Ovary (tissue), 3 donors: Measurements from ENCODE around the gene PIWIL4.
"Not testable (repeated sequence)": the region's sequence is repeated elsewhere in the genome, so short reads cannot be mapped to it uniquely, and the experiment has no call there.

Experiments
- CTCF ChIP-seq, 3 donors: fragments of 450-650 bp in 2 of 3; fragments of 200-600 bp in 1 of 3; IDR thresholded peaks; one replicate each; pipeline versions ENCODE4 v1.5.1 to v1.8.0; 2016 to 2022; ENCODE audit warnings: antibody characterized with exemption in 3 of 3, mild to moderate bottlenecking in 1 of 3
- EP300 ChIP-seq: sonication (generic); formaldehyde crosslinking; IDR thresholded peaks from one replicate; pipeline ENCODE4 v1.6.1; 2017; ENCODE audit warnings: antibody characterized with exemption
- POLR2A ChIP-seq: fragments of 450-650 bp; IDR thresholded peaks from one replicate; pipeline ENCODE4 v1.6.1; 2017; ENCODE audit warnings: antibody characterized with exemption, mild to moderate bottlenecking, moderate library complexity
- donor health status: DM: no; HTN: no; CAD: no.

GRCh38 chr11:94625422-94625821 is 58.3 kb downstream of the PIWIL4 start:
- not testable (repeated sequence) for TF ChIP-seq CTCF (IDR thresholded peaks at IDR 0.05); EP300; POLR2A
